SK-N-SH treated with all-trans-retinoic acid at 6 μM for 48 hours (cell line): ENCODE measurements around the gene PTPRN2.

Experiments
- ARNTL ChIP-seq: fragments of 450-650 bp; formaldehyde crosslinking; IDR thresholded peaks from 2 replicates; pipeline ENCODE4 v1.5.0; 2020; ENCODE audit warnings: low read depth, mild to moderate bottlenecking, moderate library complexity, borderline replicate concordance
- BACH2 ChIP-seq: fragments of 250-450 bp; sonication (Bioruptor Pico); IDR thresholded peaks from 2 replicates; pipeline ENCODE4 v1.9.0; 2021; ENCODE audit warnings: mild to moderate bottlenecking, borderline replicate concordance
- CSDC2 ChIP-seq: fragments of 250-450 bp; sonication (Bioruptor Pico); IDR thresholded peaks from 2 replicates; pipeline ENCODE4 v1.5.0; 2020; ENCODE audit warnings: mild to moderate bottlenecking, moderate library complexity
- PATZ1 ChIP-seq: fragments of 250-450 bp; sonication (Bioruptor Pico); IDR thresholded peaks from 2 replicates; pipeline ENCODE4 v1.8.0; 2020; ENCODE audit warnings: mild to moderate bottlenecking, moderate library complexity, borderline replicate concordance
- RARB ChIP-seq: fragments of 250-450 bp; sonication (Bioruptor Pico); IDR thresholded peaks from 2 replicates; pipeline ENCODE4 v1.8.0; 2021; ENCODE audit warnings: mild to moderate bottlenecking, moderate library complexity
- ZFP30 ChIP-seq: fragments of 450-650 bp; formaldehyde crosslinking; IDR thresholded peaks from 2 replicates; pipeline ENCODE4 v1.5.0; 2022; ENCODE audit warnings: mild to moderate bottlenecking, moderate library complexity

GRCh38 chr7:157664871-157665633 lies 922.6 kb downstream of the PTPRN2 start:
- no peak for TF ChIP-seq ARNTL (CRISPR knock-in tag)
- TF ChIP-seq ZFP30 (CRISPR knock-in tag): no peak
- no peak for TF ChIP-seq RARB
- no peak for TF ChIP-seq PATZ1 (CRISPR knock-in tag)
- no peak for TF ChIP-seq BACH2
- no peak for TF ChIP-seq CSDC2 (CRISPR knock-in tag)
